D721Med (cell line): ENCODE data around the gene SMIM10.
"Not testable (repeated sequence)": the region's sequence is repeated elsewhere in the genome, so short reads cannot be mapped to it uniquely, and the experiment has no call there.

Source experiments
- DNase-seq: peaks from one replicate; pipeline ENCODE4 v3.0.0; 2011; ENCODE audit warnings: low spot score; ENCODE audit not compliant: insufficient read length
- FAIRE-seq: peaks from 2 replicates; lab custom pipeline; 2011; peaks lifted over from hg19 to GRCh38; lab: Jason Lieb, UNC
- TF ChIP-seq, protein P1 (sequence below): IDR thresholded peaks from 2 replicates; pipeline ENCODE4 v1.5.1; 2012; ENCODE audit warnings: mild to moderate bottlenecking, control low read depth; ENCODE audit not compliant: insufficient read depth; ENCODE audit errors: missing control alignments

SMIM10 gene

DNA sequence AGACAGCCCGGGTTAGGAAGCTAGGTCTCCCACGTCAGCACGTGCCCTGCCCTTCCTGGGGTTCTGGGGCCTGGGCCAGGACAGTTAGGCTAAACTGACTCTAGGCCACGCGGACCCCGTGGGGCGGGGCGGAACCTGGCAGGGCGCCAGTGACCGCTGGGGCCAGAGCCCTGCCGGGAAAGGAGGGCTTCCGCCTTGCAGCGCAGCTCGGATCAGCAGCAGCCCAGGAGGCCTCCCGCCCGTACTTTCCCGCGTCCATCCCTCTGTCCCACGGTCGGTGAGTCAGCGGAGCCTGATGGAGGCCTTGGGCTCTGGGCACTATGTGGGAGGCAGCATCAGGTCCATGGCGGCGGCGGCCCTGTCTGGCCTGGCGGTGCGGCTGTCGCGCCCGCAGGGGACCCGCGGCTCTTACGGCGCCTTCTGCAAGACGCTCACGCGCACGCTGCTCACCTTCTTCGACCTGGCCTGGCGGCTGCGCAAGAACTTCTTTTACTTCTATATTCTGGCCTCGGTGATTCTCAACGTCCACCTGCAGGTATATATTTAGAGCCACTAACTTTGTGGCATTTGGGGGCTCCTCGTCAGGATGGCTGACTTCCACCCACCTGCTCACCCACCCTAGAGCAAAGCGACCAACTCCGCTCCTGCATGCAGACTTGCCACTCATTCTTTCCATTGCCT lies at the start of gene SMIM10:
TSS of gene SMIM10 (plus strand) at position 191 of the 681 bp plus-strand sequence. CDS start at position 296, 105 bp downstream.
- no peak for FAIRE-seq
- TF ChIP-seq, protein P1, sequence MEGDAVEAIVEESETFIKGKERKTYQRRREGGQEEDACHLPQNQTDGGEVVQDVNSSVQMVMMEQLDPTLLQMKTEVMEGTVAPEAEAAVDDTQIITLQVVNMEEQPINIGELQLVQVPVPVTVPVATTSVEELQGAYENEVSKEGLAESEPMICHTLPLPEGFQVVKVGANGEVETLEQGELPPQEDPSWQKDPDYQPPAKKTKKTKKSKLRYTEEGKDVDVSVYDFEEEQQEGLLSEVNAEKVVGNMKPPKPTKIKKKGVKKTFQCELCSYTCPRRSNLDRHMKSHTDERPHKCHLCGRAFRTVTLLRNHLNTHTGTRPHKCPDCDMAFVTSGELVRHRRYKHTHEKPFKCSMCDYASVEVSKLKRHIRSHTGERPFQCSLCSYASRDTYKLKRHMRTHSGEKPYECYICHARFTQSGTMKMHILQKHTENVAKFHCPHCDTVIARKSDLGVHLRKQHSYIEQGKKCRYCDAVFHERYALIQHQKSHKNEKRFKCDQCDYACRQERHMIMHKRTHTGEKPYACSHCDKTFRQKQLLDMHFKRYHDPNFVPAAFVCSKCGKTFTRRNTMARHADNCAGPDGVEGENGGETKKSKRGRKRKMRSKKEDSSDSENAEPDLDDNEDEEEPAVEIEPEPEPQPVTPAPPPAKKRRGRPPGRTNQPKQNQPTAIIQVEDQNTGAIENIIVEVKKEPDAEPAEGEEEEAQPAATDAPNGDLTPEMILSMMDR = no peak
- DNase-seq = no peak

DNA sequence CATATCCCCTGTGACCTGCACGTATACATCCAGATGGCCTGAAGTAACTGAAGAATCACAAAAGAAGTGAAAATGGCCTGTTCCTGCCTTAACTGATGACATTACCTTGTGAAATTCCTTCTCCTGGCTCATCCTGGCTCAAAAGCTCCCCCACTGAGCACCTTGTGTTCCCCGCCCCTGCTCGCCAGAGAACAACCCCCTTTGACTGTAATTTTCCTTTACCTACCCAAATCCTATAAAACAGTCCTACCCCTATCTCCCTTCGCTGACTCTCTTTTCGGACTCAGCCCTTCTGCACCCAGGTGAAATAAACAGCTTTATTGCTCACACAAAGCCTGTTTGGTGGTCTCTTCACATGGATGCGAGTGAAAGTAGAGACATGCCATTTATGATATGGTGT lies 44.4 kb upstream of the SMIM10 start:
- not testable (repeated sequence) for FAIRE-seq, DNase-seq

DNA sequence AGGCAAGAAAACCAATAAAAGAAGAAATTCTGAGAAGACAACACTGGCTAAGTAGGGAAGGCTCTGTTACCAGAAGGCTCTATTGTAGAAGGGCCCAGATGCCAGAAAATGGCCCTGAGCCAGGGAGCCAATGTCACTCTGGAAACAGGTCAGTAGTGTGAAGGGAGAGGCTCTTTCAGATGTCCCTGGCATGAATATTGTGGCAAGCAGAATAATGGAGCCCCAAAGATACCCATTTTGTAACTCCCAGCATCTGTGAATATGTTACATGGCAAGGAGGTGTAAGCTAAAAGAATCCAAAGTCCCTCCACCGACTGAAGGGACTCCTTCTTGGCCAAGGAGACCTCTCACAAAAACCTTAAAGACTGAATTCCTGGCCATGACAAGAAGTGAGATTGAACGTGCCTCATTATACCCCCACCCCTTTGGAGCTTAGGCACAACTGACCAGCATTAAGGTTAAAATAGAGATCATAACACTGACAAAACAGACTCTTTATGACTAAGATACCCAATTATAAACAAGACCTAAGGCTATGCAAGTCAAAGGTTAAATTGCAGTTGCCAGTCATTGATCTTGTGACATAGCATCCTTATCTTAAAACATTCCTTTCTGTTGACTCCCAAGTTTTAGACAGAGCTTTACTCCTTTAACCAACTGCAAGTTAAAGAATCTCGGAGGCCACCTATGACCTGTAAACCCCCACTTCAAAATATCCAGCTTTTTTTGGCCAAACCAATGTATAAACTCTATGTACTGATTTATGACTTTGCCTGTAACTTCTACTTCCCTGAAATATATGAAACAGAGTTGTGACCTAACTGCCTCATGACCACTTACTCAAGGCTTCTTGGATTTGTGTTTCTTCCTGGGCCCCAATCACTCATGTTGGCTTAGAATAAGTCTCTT lies 42.2 kb upstream of the SMIM10 start:
- TF ChIP-seq, protein P1 = no peak
- DNase-seq (no peak), FAIRE-seq (no peak)

DNA sequence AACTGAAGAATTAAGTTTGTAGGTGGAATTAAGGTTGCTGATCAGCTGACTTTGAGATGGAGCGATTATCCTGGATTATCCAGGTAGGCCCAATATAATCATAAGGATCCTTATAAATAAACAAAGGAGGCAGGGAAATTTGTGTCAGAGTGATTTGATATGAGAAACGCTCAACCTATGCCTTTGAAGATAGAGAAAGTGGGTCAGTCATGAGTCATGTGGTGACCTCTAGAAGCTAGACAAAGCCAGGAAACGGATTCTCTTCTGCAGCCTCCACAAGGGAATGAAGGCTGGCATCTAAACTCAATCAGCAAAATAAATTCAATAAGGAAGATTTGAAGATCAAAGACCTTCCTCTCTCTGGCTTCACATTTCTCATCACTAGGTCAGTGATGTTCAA lies 41.5 kb upstream of the SMIM10 start:
- no peak for FAIRE-seq
- DNase-seq = no peak
- TF ChIP-seq, protein P1 = no peak

DNA sequence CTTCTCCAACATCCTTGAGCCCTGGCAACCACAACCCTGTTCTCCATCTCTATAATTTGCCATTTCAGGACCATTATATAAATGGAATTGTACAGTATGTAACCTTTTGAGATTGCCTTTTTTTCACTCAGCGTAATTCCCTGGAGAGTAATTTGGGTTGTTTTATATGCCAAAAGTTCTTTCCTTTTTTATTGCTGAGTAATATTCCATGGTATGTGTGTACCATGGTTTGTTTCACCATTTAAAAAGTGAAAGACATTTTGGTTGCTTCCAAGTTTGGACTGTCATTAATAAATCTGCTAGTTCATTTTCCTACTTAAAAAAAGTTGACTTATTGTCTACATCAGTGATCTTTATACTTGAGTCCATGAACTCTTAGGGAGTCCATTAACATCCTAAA lies 33.0 kb upstream of the SMIM10 start:
- TF ChIP-seq, protein P1 = no peak
- DNase-seq (no peak), FAIRE-seq (no peak)

DNA sequence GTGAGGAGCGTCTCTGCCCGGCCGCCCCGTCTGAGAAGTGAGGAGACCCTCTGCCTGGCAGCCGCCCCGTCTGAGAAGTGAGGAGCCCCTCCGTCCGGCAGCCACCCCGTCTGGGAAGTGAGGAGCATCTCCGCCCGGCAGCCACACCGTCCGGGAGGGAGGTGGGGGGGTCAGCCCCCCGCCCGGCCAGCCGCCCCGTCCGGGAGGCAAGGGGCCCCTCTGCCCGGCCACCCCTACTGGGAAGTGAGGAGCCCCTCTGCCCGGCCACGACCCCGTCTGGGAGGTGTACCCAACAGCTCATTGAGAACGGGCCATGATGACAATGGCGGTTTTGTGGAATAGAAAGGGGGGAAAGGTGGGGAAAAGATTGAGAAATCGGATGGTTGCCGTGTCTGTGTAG lies 30.4 kb upstream of the SMIM10 start:
- not testable (repeated sequence) for DNase-seq, FAIRE-seq

DNA sequence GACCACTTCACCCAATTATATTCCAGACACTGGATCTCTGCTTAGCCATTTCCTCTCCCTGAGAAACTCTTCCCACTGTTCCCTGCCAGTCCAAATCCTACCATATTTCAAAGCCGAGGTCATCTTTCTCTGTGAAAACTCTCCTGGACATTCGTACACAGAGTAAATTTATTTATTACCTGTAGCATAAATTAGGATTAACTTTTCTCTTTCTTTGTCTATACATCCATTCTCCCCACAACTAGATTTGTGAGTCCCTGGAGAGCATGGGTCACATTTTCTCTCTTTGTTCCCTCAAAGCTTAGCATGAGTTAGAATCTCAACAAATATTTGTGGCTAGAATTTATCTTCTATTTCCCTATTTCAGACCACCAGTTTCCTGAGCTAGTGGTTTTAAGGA lies 27.8 kb upstream of the SMIM10 start:
- DNase-seq (no peak), FAIRE-seq (no peak)
- TF ChIP-seq, protein P1 = no peak

DNA sequence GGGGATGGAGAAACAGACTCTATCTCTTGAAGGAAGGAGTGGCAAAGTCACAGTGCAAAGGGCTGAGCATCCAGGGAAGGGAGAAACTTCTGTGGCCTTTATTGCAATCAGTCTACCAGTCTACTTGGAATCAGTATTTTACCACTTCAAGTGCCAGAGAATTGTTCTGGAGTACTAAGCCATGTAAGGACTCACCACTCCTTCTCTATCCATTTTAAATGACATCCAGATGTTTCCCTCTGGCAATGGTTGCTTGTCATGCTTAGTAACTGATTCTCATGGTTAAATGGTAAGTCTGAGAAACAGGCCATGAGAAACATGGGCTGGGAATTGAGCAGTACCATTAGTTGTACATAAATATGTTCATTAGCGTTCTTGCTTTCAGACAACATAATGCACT lies 21.1 kb upstream of the SMIM10 start:
- TF ChIP-seq, protein P1 = no peak
- DNase-seq (no peak), FAIRE-seq (peak; percentile 29)
